CD14-positive monocyte (primary cell): ENCODE data around the gene ATP2C1. TPM values are rescaled to one million over a fixed set of nuclear protein-coding genes. Genes with fewer than 3 reads are reported as not detected.

ENCODE experiments used
- DNase-seq, 3 donors: peaks; one replicate each; pipeline ENCODE4 v3.0.0-alpha.2; 2011 to 2022
- H2AFZ ChIP-seq: 2 replicates; pipeline ENCODE4 v1.6.0; 2012; ENCODE audit warnings: mild to moderate bottlenecking, low read depth, low read length, inconsistent platforms; ENCODE audit not compliant: insufficient read depth, poor library complexity, severe bottlenecking
- H3K27ac ChIP-seq, 2 donors: 1 replicate in 1 of 2; 2 replicates in 1 of 2; pipeline ENCODE4 v1.5.1; 2012 to 2013; ENCODE audit warnings: low read length in 2 of 2, control low read depth in 1 of 2, inconsistent platforms in 1 of 2, low read depth in 1 of 2, mild to moderate bottlenecking in 1 of 2
- H3K27me3 ChIP-seq, 2 donors: one replicate each; pipeline versions ENCODE4 v1.6.0 to v1.6.1; 2011 to 2013; ENCODE audit warnings: low read length in 2 of 2; ENCODE audit not compliant: control insufficient read depth in 2 of 2, insufficient read depth in 2 of 2
- H3K36me3 ChIP-seq, 2 donors: replicated peaks in 1 of 2; 1 replicate in 1 of 2; 2 replicates in 1 of 2; pipeline versions ENCODE4 v1.5.1 to v1.6.1; 2012 to 2013; ENCODE audit warnings: low read length in 2 of 2, control low read depth in 1 of 2, inconsistent platforms in 1 of 2, mild to moderate bottlenecking in 1 of 2; ENCODE audit not compliant: insufficient read depth in 2 of 2, control insufficient read depth in 1 of 2
- H3K4me1 ChIP-seq, 2 donors: 1 replicate in 1 of 2; 2 replicates in 1 of 2; pipeline versions ENCODE4 v1.5.1 to v1.6.1; 2012 to 2013; ENCODE audit warnings: low read length in 2 of 2, control low read depth in 1 of 2, inconsistent platforms in 1 of 2, mild to moderate bottlenecking in 1 of 2, moderate library complexity in 1 of 2; ENCODE audit not compliant: insufficient read depth in 2 of 2, control insufficient read depth in 1 of 2
- H3K4me2 ChIP-seq: replicated peaks from 2 replicates; pipeline ENCODE3; 2012; ENCODE audit warnings: low read length, moderate library complexity, mild to moderate bottlenecking; ENCODE audit not compliant: poor library complexity, severe bottlenecking; ENCODE audit errors: extremely low read depth
- H3K4me3 ChIP-seq, 3 experiments: fragments of 200-600 bp in 1 of 3; sonication (generic) in 1 of 3; replicated peaks in 1 of 3; 1 replicate in 2 of 3; 2 replicates in 1 of 3; pipeline ENCODE4 v1.5.1; 2011 to 2013; ENCODE audit warnings: low read length in 3 of 3, mild to moderate bottlenecking in 3 of 3, control low read depth in 2 of 3, low read depth in 2 of 3, inconsistent platforms in 1 of 3, moderate library complexity in 1 of 3
- H3K79me2 ChIP-seq: 2 replicates; pipeline ENCODE4 v1.6.0; 2012; ENCODE audit warnings: mild to moderate bottlenecking, control low read depth, inconsistent platforms, low read length, moderate library complexity; ENCODE audit not compliant: insufficient read depth
- H3K9ac ChIP-seq: 2 replicates; pipeline ENCODE4 v1.6.0; 2017; ENCODE audit warnings: low read length, mild to moderate bottlenecking; ENCODE audit not compliant: insufficient read depth, poor library complexity, severe bottlenecking
- H3K9me3 ChIP-seq, 2 donors: replicated peaks in 1 of 2; 1 replicate in 1 of 2; 2 replicates in 1 of 2; pipeline versions ENCODE4 v1.5.1 to v1.6.1; 2012 to 2013; ENCODE audit warnings: low read length in 2 of 2, control low read depth in 1 of 2; ENCODE audit not compliant: control insufficient read depth in 1 of 2, insufficient read depth in 1 of 2
- H4K20me1 ChIP-seq: 2 replicates; pipeline ENCODE4 v1.6.0; 2012; ENCODE audit warnings: mild to moderate bottlenecking, low read length, control low read depth, moderate library complexity; ENCODE audit not compliant: insufficient read depth
- H3K27ac Mint-ChIP-seq, 7 donors: one replicate each; pipeline ENCODE4 v1.8.0; 2020; ENCODE audit warnings: mild to moderate bottlenecking in 7 of 7, mixed read lengths in 7 of 7, moderate library complexity in 6 of 7, inconsistent platforms in 2 of 7
- H3K27me3 Mint-ChIP-seq, 3 donors: one replicate each; pipeline ENCODE4 v1.8.0; 2021 to 2022; ENCODE audit warnings: low read depth in 3 of 3, mild to moderate bottlenecking in 3 of 3, mixed read lengths in 3 of 3, moderate library complexity in 3 of 3, inconsistent platforms in 1 of 3
- H3K36me3 Mint-ChIP-seq, 2 donors: one replicate each; pipeline ENCODE4 v1.8.0; 2020; ENCODE audit warnings: mixed read lengths in 2 of 2, inconsistent platforms in 1 of 2, mild to moderate bottlenecking in 1 of 2
- H3K4me1 Mint-ChIP-seq: one replicate; pipeline ENCODE4 v1.8.0; 2020; ENCODE audit warnings: mild to moderate bottlenecking, mixed read lengths
- H3K4me3 Mint-ChIP-seq, 2 donors: one replicate each; pipeline ENCODE4 v1.8.0; 2020; ENCODE audit warnings: mild to moderate bottlenecking in 2 of 2, mixed read lengths in 2 of 2, moderate library complexity in 1 of 2
- H3K9me3 Mint-ChIP-seq, 7 donors: one replicate each; pipeline ENCODE4 v1.8.0; 2020 to 2022; ENCODE audit warnings: mixed read lengths in 7 of 7, mild to moderate bottlenecking in 6 of 7, moderate library complexity in 6 of 7, inconsistent platforms in 2 of 7
- WGBS: methylation state at CpG from one replicate; pipeline ENCODE4 v1.1.5; 2013; ENCODE audit warnings: missing lambda C conversion rate; ENCODE audit not compliant: insufficient coverage; 5-methylcytosine and 5-hydroxymethylcytosine counted together
- intact Hi-C, 2 donors: fragments of 100-400 bp; cut with micrococcal nuclease; formaldehyde crosslinking; loops; one replicate each; pipeline versions ENCODE4 v1.15.0 to v1.15.1; 2023
- polyA plus RNA-seq, 3 donors: library from polyadenylated mRNA; depleted of rRNA in 1 of 3; unstranded in 2 of 3; stranded (reverse) in 1 of 3; fragments of 300-500 nt in 2 of 3; fragments of >200 nt in 1 of 3; fragmentation: Illumina TruSeq in 2 of 3; gene quantifications; 1 replicate in 2 of 3; 2 replicates in 1 of 3; pipeline ENCODE4 v1.2.3, GENCODE V29; 2012 to 2021
- TF ChIP-seq, protein P1 (sequence below): fragments of 200-600 bp; IDR thresholded peaks from one replicate; pipeline ENCODE4 v1.8.0; 2022; ENCODE audit warnings: antibody characterized with exemption, mild to moderate bottlenecking

Gene ATP2C1
- polyA plus RNA-seq, 3 donors = 11.7 to 22.0 (median 12.2) TPM

DNA sequence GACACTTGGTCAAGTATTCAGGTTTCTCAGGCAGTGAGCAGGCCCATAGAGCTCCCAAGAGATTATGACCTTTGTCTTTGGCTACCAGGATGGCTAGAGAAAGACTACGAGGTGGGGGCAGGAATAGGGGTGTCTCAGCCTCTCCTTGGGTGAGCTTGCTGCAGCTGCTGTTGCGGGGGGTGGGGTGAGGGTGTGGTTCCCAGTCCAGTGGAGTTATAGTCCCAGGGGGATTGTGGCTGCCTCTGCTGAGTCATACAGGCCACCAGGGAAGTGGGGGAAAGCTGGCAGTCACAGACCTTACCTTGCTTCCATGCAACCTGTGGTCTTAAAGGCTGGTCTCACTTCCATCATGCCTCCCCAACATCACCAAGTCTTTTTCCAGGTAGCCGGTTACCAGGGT lies 31.7 kb downstream of the ATP2C1 start:
- H3K36me3 ChIP-seq = peaks cover 2 to 9% of the 10 kb centered on the region in 2 donors
- peaks cover 7 to 17% of the 10 kb centered on the region in 2 donors for H3K9me3 ChIP-seq
- H3K27me3 Mint-ChIP-seq = peaks cover 0 to 3% (median 0%) of the 10 kb centered on the region in 3 donors
- no peak overlapping the region for H2AFZ ChIP-seq
- H3K27me3 ChIP-seq = no peaks in the 10 kb centered on the region
- H3K4me1 Mint-ChIP-seq = peaks cover 8% of the 10 kb centered on the region
- H3K79me2 ChIP-seq = peaks cover 62% of the 10 kb centered on the region
- peaks cover 4 to 23% of the 10 kb centered on the region in 2 donors for H3K36me3 Mint-ChIP-seq
- H3K4me3 ChIP-seq = no peak overlapping the region
- peaks cover 11 to 21% (median 17%) of the 10 kb centered on the region in 7 donors for H3K9me3 Mint-ChIP-seq
- H3K27ac Mint-ChIP-seq = peak overlapping the region in 2 of 7 donors; percentile 50 to 54
- peaks cover 12% of the 10 kb centered on the region for H4K20me1 ChIP-seq
- H3K27ac ChIP-seq = no peak overlapping the region
- no peak overlapping the region for H3K4me2 ChIP-seq
- no peaks in the 10 kb centered on the region for H3K4me1 ChIP-seq
- intact Hi-C loops = no loop called here
- no peak overlapping the region for H3K9ac ChIP-seq
- WGBS = 100% methylated on average over 2 of the region's 3 CpGs
- H3K4me3 Mint-ChIP-seq = no peak overlapping the region
- TF ChIP-seq, protein P1, sequence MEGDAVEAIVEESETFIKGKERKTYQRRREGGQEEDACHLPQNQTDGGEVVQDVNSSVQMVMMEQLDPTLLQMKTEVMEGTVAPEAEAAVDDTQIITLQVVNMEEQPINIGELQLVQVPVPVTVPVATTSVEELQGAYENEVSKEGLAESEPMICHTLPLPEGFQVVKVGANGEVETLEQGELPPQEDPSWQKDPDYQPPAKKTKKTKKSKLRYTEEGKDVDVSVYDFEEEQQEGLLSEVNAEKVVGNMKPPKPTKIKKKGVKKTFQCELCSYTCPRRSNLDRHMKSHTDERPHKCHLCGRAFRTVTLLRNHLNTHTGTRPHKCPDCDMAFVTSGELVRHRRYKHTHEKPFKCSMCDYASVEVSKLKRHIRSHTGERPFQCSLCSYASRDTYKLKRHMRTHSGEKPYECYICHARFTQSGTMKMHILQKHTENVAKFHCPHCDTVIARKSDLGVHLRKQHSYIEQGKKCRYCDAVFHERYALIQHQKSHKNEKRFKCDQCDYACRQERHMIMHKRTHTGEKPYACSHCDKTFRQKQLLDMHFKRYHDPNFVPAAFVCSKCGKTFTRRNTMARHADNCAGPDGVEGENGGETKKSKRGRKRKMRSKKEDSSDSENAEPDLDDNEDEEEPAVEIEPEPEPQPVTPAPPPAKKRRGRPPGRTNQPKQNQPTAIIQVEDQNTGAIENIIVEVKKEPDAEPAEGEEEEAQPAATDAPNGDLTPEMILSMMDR = no peak
- DNase-seq = no peak

DNA sequence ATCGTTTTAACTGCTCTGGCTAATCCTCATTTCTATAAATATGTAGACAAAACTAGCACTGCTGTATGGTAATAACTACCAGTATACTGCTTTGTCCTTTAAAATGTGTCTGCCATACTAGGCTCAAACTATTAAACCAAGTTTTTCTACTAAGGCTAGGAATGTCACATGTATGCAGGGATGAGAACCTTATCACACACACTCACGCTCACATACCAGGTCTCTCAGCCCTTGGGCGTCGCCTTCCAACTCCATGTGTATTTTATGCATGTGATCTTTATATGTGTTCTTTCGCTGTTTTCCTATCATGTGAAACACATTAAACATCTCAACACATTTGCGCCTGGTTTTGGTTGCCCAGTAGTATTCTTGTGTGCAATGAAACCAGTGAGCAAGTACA lies 32.6 kb downstream of the ATP2C1 start:
- intact Hi-C loops = no loop called here
- Mint-ChIP-seq H3K4me3 (no peak overlapping the region), H3K9me3 (peaks cover 8 to 21% (median 12%) of the 10 kb centered on the region in 7 donors)

More for the DNA sequence above, 32.6 kb downstream of the ATP2C1 start:
- Histone ChIP-seq H3K27me3 (no peaks in the 10 kb centered on the region), H4K20me1 (peaks cover 12% of the 10 kb centered on the region), H3K27ac (no peak overlapping the region), H3K4me3 (no peak overlapping the region), H3K4me1 (no peaks in the 10 kb centered on the region), H3K36me3 (peaks cover 9 to 16% of the 10 kb centered on the region in 2 donors), H3K9me3 (peaks cover 7 to 17% of the 10 kb centered on the region in 2 donors), H3K4me2 (no peak overlapping the region), H3K9ac (no peak overlapping the region), H3K79me2 (peaks cover 53% of the 10 kb centered on the region), H2AFZ (no peak overlapping the region)
- no CpG with 5 or more reads among the region's 6 CpGs for WGBS
- H3K27me3 Mint-ChIP-seq = no peaks in the 10 kb centered on the region
- DNase-seq = no peak
- H3K4me1 Mint-ChIP-seq = peaks cover 8% of the 10 kb centered on the region
- H3K36me3 Mint-ChIP-seq = peaks cover 11 to 28% of the 10 kb centered on the region in 2 donors
- peak overlapping the region in 1 of 7 donors; percentile 64 for H3K27ac Mint-ChIP-seq
- TF ChIP-seq, protein P1 = no peak
